ENCODE results near the gene ROPN1B.
"Not testable (repeated sequence)": the region's sequence is repeated elsewhere in the genome, so short reads cannot be mapped to it uniquely, and the experiment has no call there.

The ROPN1B gene

DNA sequence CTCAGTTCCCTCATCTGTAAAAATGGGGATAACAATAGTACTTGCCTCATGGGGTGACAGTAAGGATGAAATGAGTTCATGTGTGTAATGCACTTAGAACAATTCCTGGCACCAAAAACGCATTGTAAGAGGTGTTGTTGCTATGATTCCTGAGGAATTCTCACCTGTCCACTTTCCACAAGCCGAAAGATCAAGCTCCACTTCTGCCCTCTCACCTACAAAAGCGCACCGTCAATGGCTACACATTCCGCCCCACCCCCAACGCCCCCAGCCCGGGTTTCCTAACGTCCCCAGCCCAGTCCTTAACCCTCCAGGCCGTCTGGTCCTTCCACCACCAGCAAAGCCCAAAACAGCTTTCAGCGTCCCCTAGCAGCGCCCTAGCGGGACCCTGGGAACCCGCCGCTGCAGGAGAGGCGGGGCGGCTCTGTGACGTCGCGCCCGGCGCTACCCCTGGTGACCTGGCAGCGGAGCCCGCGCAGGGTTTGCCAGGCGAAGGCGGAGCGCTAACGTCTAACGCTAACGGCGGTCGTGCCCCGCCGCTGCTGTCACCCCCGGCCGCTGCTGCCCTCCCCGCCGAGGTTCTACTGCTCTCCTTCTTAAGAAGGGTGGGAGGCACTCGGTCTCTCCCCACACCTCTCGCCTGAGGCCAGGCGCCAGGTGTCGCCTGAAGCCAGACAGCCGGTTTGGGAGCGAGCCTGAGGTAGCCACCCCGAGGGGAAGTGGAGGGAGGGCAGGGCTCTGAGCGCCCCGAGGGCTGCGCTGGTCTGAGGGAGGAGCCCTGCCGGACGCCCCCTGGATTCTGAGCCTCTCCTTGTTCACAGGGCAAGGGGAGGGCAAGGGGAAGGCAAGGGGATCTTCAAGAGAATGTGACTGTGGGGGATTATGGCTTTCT lies at the start of gene ROPN1B:
ROPN1B (plus strand) TSS at position 478 of the 892 bp plus-strand sequence. CDS start 2,877 bp downstream, outside the sequence.
- DNase-seq, result not testable (repeated sequence)

DNA sequence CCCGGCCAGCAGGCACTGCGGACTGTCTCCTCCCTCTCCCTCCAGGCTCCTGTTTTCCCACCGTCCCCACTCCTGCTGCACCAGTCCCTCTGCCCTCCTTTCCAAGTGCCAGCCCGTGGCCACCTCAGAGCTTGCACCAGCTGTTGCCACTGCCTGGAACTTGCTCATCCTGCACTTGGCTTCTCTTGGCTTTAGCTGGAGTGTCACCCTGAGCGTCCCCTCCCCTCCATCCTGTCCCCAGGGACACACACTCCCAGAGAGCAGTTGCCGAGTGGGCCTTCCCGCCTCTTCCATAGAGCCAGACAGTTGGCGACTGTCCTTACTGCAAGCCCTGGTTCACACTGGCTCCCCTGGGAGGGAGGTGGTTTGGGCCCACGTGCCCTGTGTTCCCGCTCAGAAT lies 48.8 kb upstream of the ROPN1B start:
- DNase-seq, result not testable (repeated sequence)

DNA sequence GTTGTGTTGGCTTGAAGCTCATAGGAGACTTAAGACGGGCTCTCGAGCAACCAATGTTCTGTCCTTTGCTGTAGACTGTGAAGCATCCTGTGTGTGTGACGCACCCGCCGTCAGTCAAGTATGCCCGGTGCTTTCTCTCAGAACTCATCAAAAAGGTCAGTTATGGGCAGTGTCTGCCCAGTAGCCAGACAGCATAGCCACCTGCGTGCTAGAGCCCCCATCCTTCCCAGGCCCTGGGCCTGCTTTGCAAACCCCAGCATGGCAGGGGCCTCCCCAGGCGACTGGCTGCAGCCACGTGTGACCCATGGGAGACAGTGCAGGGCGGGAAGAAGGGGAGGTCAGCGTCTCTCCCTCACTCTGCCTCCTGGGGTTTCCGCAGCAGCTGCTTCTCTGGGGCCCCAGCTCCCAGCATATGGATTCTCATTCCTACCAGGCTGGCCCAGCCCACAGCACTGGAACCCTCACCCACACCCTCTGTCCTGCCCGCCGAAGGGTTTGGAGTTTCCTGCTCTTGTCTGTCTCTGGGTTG lies 48.2 kb upstream of the ROPN1B start:
- DNase-seq, result not testable (repeated sequence)

DNA sequence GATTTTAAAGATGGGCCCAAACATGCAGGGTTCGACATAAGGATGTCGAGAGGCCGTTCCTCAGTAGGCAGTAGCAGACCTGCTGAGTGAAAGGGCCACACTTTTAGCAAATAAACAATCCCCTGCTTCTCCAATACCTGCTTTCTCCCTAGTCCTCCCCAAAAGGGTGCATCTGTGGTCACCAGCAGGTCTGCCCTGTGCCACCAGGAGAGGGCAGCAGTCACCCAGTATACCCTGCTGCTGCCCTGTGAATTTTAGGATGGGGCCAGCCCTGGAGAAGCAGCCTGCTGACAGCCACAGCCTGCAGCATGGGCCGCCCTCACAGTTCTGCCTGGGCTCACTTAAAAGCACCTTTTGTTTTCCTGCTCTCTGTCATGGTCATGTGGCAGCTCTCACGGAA lies 47.3 kb upstream of the ROPN1B start:
- DNase-seq, result peak; percentile 16

DNA sequence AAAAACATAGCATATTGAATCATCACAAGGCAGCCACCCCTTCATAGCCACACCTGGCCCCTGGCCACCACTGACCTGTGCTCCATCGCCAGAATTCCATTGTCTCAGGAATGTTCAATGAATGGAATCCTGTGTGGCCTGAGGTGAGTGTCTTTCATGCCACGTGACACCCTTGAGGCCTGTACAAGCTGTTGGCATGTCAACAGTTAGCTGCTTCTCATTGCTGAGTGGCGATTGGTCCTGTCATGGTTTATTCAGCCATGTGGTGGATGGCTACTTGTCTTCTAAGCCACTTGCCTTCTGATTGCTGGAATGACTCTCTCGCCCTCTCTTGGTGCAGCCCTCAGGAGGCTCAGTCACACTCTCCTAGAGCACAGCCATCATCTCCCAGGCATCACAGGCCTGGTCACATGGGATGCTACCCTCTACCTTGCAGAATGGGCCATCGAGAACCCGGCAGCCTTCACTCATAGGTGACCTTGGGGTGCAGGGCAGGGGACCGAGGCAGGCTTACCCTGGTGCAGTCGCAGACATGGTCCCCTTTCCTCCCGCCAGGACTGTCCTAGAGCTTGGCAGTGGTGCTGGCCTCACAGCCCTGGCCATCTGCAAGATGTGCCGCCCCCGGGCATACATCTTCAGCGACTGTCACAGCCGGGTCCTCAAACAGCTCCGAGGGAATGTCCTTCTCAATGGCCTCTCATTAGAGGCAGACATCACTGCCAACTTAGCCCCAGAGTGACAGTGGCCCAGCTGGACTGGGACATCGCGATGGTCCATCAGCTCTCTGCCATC lies 45.5 kb upstream of the ROPN1B start:
- DNase-seq, result peak; percentile 70

DNA sequence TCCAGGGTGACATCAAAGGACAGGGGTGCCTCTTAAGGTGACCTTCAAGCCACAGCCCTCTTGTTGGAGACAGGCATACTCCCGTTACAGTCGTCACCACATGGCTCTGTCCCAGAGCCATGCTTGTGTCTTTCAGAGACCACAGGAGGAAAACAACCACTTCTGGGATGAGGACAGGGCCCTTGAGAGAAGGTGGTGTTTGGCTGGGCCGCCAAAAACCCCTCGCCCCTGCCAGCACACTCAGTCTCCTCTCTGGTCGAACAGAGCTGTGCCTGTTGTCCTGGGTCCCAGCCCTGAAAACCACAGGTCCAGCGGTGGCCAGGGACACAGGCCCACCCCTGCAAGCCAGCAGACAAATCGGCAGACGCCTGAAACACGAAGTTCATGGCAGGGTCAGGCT lies 44.7 kb upstream of the ROPN1B start:
- not testable (repeated sequence) for DNase-seq

DNA sequence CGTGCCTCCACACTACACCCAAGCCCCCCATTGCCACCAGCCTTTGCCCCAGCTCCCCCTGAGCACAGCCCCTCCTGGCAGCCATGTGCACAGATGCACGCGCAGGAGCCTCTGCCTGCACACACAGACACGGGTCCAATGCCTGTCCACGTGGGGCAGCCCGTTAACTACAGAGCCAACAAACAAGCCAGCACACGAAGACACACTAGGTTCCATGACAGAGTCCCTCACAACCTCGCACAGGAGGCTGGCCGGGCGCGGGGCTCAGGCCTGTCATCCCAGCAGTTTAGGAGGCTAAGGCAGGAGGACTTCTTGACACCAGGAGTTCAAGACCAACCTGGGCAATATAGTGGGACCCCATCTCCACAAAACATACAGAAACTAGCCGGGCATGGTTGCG lies 43.3 kb upstream of the ROPN1B start:
- DNase-seq, result not testable (repeated sequence)

DNA sequence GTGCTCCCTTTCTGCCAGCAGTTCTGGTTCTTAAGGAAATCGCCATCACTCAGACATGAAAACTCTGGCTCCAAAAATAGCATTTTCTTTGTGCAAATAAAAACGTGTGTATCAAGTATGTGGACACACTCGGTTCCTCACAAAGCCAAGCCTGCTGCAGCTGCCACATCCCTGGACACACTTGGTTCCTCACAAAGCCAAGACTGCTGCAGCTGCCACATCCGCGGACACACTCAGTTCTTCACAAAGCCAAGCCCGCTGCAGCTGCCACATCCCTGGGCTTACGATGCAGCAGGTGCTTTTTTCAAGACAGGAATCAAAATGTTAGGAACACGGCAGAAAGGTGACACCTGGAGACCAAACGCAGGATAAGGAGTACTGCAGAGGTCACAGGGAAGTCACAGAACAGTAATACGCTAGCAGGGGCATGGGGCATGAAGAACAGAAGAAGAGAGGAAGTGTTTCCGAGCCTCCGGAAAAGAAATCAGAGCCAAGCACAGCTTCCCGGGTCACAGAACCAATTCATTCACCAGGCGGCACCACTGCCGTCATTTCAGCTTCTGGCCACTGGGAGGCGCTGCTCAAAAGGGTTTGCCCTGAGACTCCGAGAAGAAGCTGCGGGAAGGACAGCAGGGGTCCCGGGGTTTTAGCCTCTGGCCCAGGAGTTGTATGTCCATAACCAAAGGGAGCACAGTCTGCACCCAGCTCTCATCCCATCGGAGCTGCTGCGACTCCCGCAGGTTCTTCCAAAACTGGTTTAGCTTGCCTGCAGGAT lies 40.0 kb upstream of the ROPN1B start:
- not testable (repeated sequence) for DNase-seq

DNA sequence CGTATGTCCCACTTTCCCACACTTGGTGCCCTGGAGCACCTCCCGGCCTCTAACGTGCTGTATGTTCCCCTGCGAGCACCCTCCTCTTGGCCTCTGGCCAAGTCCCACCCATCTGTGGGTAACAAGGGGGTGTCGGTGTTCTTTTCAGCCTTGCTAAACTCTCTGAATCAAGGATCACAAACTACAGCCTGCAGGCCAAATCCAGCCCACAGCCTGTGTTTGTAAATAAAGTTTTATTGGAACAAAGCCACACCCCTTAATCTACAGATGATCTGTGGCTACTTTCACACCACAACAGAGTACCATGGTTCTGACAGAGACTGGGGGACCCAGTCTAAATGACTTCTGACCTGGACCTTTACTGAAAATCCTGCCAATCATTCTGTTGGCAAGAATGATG lies 39.2 kb upstream of the ROPN1B start:
- not testable (repeated sequence) for DNase-seq

DNA sequence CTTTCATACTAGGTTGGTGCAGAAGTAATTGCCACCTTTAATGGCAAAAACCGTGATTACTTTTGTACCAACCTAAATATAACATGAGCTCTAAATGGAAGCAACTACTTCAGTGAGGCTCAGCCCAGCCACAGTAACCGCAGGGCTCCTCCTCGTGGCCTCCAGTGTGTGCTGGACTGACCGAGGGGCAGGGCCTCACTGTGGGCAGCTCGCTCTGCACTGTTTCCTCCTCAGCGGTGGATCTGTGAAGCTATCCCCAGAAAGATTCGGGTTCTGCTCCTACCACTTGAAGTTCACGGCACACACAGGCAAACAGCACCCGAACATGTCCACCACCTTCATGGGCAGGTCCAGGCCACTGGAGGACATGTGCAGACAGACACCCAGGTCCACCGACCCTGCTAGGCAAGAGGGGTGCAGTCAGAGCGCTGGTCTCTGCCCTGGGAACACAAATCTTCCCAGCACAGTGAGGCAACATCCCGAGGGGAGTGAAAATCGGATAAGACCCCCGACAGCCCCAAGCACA lies 37.6 kb upstream of the ROPN1B start:
- not testable (repeated sequence) for DNase-seq

DNA sequence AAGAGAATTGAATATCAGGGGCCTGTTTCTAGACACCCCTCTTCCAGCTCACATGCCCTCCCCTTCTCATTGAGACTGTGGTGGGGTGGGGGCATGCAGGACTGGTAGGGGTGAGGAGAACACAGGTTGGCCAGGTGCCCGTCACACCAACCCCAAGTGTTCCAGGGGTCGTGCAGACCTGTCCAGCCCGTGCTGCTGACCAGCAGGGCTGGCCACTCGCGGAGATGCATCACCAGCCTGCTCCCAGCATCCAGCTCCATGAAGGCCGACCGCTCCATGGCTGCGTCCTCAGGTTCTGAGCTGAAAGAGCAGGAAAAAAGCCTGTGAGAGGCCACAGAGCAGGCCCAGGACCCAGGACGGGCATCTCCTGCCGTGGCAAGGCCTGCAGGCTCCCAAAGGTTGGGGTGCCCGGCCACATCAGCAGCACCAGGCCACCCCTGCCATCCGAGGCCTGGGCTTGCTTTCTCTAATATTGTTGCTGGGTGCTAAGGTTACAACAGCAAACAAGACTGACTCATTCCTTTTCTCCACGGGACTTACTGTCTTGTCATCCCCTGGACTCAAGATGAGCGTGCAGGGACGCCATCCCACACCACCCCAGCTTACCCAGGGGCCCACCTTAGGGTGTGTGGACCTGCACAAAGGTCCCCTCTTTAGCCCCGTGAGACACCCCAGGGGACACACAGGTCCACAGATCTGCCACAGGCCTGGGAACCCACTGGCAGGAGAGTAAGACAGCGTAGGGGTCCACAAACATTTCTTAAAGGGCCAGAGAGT lies 35.4 kb upstream of the ROPN1B start:
- not testable (repeated sequence) for DNase-seq

DNA sequence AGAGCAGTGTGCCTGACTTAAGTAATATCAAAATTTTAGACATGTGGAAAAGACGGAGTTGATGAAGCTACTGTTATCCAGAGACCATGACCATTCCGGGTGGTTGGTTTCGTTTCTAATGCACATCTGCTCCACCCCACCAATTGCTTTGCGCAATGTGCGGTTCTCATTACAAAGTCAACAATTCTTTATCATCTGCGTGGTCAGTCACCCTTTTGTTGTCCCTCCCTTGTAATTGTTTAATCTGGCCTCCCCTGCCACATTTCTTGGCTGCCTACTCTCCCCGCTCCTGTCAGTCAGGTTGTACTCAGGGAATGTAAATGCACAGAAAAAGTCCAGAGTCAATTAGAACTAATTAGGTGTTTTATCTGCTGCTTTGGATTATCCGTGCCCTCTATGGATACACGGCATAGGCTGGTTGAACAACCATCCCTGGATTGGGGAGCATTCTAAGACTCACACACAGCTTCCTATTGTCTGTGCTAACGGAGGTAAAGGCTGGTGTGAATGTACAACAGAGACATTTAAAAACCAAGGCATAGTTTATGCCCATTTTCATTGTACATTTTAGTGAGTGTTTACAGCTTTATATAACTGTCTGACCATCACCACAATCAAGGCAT lies 33.6 kb upstream of the ROPN1B start:
- DNase-seq, result not testable (repeated sequence)

DNA sequence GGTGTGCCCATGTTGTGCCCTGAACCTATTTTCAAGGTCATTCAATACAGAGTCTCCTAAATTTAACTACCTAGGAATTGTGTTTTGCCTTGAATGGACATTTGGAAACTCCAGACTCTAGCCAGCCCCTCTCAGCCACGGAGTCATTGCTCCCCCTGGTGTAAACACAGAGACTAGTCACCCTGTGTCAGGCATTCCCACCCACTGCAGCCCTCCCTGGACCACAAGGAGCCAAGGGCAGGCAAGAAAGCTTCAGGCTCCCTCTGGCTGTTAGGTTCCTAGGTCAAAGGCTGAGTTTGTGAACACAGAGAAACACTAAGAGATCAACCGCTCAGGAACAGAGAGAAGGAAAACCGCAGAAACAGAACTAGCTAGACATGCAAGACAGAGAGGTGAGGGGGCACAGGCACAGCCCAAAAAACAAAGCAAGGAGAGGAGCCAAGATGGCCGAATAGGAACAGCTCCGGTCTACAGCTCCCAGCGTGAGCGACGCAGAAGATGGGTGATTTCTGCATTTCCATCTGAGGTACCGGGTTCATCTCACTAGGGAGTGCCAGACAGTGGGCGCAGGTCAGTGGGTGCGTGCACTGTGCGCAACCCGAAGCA lies 32.7 kb upstream of the ROPN1B start:
- DNase-seq, result not testable (repeated sequence)

DNA sequence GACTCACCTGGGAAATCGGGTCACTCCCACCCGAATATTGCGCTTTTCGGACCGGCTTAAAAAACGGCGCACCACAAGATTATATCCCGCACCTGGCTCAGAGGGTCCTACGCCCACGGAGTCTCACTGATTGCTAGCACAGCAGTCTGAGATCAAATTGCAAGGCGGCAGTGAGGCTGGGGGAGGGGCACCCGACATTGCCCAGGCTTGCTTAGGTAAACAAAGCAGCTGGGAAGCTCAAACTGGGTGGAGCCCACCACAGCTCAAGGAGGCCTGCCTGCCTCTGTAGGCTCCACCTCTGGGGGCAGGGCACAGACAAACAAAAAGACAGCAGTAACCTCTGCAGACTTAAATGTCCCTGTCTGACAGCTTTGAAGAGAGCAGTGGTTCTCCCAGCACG lies 32.1 kb upstream of the ROPN1B start:
- DNase-seq, result not testable (repeated sequence)

DNA sequence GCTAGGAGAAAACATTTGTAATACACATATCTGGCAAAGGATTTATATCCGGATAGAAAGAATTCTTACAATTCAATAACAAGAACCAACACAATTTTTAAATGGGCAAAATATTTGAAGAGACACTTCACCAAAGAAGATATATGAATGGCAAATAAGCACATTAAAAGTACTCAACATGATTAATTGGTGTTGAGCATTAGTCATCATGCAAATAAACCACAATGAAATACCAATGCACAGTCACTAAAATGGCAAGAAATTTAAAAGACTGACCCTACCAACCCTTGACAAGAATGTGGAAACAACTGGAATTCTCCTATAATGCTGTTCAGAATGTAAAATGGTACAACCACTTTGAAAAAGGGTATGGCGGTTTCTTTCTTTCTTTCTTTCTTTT lies 21.2 kb upstream of the ROPN1B start:
- not testable (repeated sequence) for DNase-seq

DNA sequence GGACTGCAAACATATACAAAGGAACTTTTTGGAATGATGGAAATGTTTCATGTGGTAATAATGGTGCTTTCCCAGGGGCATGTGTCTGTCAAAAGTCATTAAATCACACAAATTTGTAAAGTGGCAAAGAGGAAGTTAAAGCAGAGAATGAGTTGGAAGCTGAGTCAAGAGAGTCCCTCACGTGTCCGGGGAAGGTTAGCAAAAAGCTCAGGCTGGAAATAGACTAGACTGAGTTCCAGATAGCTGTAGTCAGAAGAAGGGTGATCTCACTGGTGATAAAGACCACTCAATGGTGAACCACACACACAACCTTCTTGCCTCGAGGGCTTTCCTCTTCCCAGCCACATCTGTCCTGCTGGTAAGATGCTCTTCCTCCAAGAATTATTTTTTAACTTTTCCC lies 20.1 kb upstream of the ROPN1B start:
- DNase-seq, result peak; percentile 60

DNA sequence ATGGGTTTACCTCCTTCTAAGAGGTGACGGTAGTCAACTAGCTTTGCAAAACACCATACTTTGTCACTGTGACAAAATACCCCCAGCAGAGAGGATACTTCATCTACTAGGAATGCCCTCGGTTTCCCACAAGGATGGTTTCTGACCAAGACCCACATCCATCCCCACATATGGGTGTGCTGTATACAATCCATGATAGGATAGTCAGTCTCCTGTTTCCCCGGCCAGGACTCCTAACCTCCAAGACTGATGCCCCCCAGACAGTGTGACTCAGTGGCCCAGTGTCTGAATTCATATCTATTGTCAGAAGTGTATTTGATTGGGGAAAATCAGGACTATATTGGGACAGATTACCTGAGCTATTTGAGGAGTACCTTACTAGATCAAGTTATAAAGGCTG lies 17.8 kb upstream of the ROPN1B start:
- DNase-seq, result not testable (repeated sequence)

DNA sequence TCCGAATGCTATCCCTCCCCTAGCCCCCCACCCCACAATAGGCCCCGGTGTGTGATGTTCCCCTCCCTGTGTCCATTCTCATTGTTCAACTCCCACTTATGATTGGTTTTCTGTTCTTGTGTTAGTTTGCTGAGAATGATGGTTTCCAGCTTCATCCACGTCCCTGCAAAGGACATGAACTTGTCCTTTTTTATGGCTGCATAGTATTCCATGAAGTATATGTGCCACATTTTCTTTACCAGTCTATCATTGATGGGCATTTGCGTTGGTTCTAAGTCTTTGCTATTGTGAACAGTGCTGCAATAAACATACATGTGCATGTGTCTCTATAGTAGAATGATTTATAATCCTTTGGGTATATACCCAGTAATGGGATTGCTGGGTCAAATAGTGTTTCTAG lies 12.0 kb upstream of the ROPN1B start:
- not testable (repeated sequence) for DNase-seq

DNA sequence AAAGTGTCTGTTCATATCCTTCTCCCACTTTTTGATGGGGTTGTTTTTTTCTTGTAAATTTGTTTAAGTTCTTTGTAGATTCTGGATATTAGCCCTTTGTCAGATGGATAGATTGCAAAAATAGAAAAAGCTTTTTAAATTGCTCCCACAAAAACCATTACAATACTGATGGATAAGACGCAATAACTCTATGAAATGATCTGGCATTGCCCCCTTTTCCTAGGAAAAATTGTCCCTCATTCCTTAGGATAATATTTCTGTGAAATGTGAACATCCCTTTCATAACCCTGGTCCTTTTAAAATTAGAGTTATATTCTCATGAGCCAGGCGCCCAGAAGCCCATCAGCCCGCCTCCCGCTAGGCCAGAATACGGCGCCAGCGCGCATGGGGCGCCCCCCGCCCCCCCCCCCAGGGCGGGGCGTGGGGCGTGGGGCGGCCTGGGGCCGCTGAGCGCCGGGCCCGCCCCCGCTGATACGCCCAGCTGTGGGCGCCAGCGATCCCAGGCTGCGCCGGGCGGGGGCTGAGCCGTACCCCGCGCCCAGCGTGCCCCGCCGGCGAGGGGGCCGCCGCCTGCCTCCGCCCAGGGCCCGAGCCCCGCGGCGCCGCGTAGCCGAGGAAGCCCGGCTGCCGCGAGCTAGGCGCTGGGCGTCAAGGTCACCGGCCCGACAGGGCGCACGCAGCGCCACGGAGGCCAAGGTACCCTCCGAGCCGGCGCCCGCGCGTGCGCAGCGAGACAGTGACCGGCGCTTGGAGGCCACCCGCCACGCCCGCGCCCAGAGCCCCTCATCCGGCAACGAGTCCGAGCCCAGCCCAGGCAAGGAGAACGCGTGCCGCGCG lies 11.1 kb upstream of the ROPN1B start:
- DNase-seq, result no peak

Measured in NCI-H226 (cell line).